SK-N-SH (cell line): Measurements from ENCODE around the gene CDHR2. TPM values are rescaled to one million over a fixed set of nuclear protein-coding genes. Genes with fewer than 3 reads are reported as not detected.

Experiments
- CTCF ChIA-PET: fragments of 300-600, 350-600 bp; formaldehyde crosslinking; extraction: SDS; loops from one replicate; lab custom pipeline; 2021; lab: Yijun Ruan, JAX
- POLR2A ChIA-PET: fragments of 350-600 bp; sonication (Branson Sonifier 250); formaldehyde crosslinking; extraction: SDS; loops from one replicate; lab custom pipeline; 2020; ENCODE audit warnings: antibody characterized with exemption, inconsistent platforms; lab: Yijun Ruan, JAX
- DNase-seq: peaks from one replicate; pipeline ENCODE4 v3.0.0; 2012
- H2AFZ ChIP-seq: fragments of 200-600 bp; sonication (generic); 2 replicates; pipeline ENCODE4 v1.8.1; 2016; ENCODE audit warnings: antibody characterized with exemption, mild to moderate bottlenecking, low read depth
- H3F3A ChIP-seq: fragments of 200-600 bp; sonication (generic); replicated peaks from 2 replicates; pipeline ENCODE3; 2016; ENCODE audit warnings: antibody characterized with exemption, mild to moderate bottlenecking; ENCODE audit not compliant: insufficient read depth
- H3K27ac ChIP-seq, 2 experiments: fragments of 200-500 bp in 1 of 2; fragments of 200-600 bp in 1 of 2; sonication (Bioruptor generic) in 1 of 2; sonication (generic), shearing (Covaris generic) in 1 of 2; 2 replicates each; pipeline versions ENCODE4 v1.5.1 to v1.6.1; 2014 to 2016; ENCODE audit warnings: low read depth in 2 of 2, inconsistent platforms in 1 of 2, low read length in 1 of 2, mild to moderate bottlenecking in 1 of 2, mixed read lengths in 1 of 2
- H3K27me3 ChIP-seq: fragments of 200-600 bp; sonication (generic), shearing (Covaris generic); 2 replicates; pipeline ENCODE4 v1.6.1; 2016; ENCODE audit warnings: mixed run types; ENCODE audit not compliant: insufficient read depth
- H3K36me3 ChIP-seq, 2 experiments: fragments of 200-500 bp in 1 of 2; fragments of 200-600 bp in 1 of 2; sonication (Bioruptor generic) in 1 of 2; sonication (generic) in 1 of 2; replicated peaks in 1 of 2; 2 replicates each; pipeline versions ENCODE3 to v1.5.1; 2014 to 2016; ENCODE audit warnings: low read length in 1 of 2, mild to moderate bottlenecking in 1 of 2; ENCODE audit not compliant: insufficient read depth in 2 of 2, control insufficient read depth in 1 of 2
- H3K4me1 ChIP-seq, 2 experiments: fragments of 200-500 bp in 1 of 2; fragments of 200-600 bp in 1 of 2; sonication (Bioruptor generic) in 1 of 2; sonication (generic), shearing (Covaris generic) in 1 of 2; 2 replicates each; pipeline versions ENCODE4 v1.5.1 to v1.6.1; 2014 to 2016; ENCODE audit warnings: low read depth in 1 of 2, low read length in 1 of 2, mixed run types in 1 of 2; ENCODE audit not compliant: insufficient read depth in 2 of 2, control insufficient read depth in 1 of 2
- H3K4me2 ChIP-seq: fragments of 200-600 bp; sonication (generic), shearing (Covaris generic); 2 replicates; pipeline ENCODE4 v1.6.1; 2017; ENCODE audit warnings: mixed run types
- H3K4me3 ChIP-seq, 2 experiments: fragments of 200-500 bp in 1 of 2; fragments of 200-600 bp in 1 of 2; sonication (Bioruptor generic) in 1 of 2; sonication (generic), shearing (Covaris generic) in 1 of 2; 2 replicates each; pipeline versions ENCODE4 v1.5.1 to v1.8.1; 2014 to 2016; ENCODE audit warnings: low read depth in 2 of 2, inconsistent platforms in 1 of 2, low read length in 1 of 2, mild to moderate bottlenecking in 1 of 2, mixed read lengths in 1 of 2, moderate library complexity in 1 of 2
- H3K79me2 ChIP-seq: fragments of 200-600 bp; sonication (generic); 2 replicates; pipeline ENCODE4 v1.8.1; 2017; ENCODE audit warnings: mild to moderate bottlenecking; ENCODE audit not compliant: insufficient read depth
- H3K9ac ChIP-seq: fragments of 200-600 bp; sonication (generic); 2 replicates; pipeline ENCODE4 v1.6.1; 2017; ENCODE audit warnings: mixed run types
- H3K9me2 ChIP-seq: fragments of 200-600 bp; sonication (generic); 2 replicates; pipeline ENCODE4 v1.6.1; 2017; ENCODE audit warnings: mixed run types
- H3K9me3 ChIP-seq: fragments of 200-600 bp; sonication (generic); 2 replicates; pipeline ENCODE4 v1.6.1; 2017; ENCODE audit warnings: mixed run types, mild to moderate bottlenecking, moderate library complexity
- H4K20me1 ChIP-seq: fragments of 200-600 bp; sonication (generic); 2 replicates; pipeline ENCODE4 v1.6.1; 2017; ENCODE audit warnings: mild to moderate bottlenecking, mixed run types; ENCODE audit not compliant: insufficient read depth
- CHD2 ChIP-seq: fragments of 150-350 bp; IDR thresholded peaks from 2 replicates; pipeline ENCODE4 v1.6.1; 2018; ENCODE audit warnings: low read length; ENCODE audit not compliant: partially characterized antibody
- CTCF ChIP-seq: fragments of 200-600 bp; sonication (generic); IDR thresholded peaks from 2 replicates; pipeline ENCODE4 v1.6.1; 2017; ENCODE audit warnings: antibody characterized with exemption, mild to moderate bottlenecking, moderate library complexity
- ELF1 ChIP-seq: IDR thresholded peaks from 2 replicates; pipeline ENCODE4 v1.4.0; 2012
- EP300 ChIP-seq, 2 experiments: IDR thresholded peaks; 2 replicates each; pipeline versions ENCODE4 v1.4.0 to v1.6.1; 2012; ENCODE audit warnings: borderline replicate concordance in 1 of 2, low read depth in 1 of 2, low read length in 1 of 2
- FOXJ3 ChIP-seq: sonication (generic); formaldehyde crosslinking; IDR thresholded peaks from 2 replicates; pipeline ENCODE4 v1.5.1; 2020; ENCODE audit warnings: mild to moderate bottlenecking, missing genetic modification reagents
- FOXM1 ChIP-seq: IDR thresholded peaks from 2 replicates; pipeline ENCODE4 v1.4.0; 2012; ENCODE audit warnings: low read depth, mild to moderate bottlenecking
- GABPA ChIP-seq: IDR thresholded peaks from 2 replicates; pipeline ENCODE4 v1.4.0; 2012; ENCODE audit warnings: low read depth, mild to moderate bottlenecking
- GATA2 ChIP-seq: sonication (generic); formaldehyde crosslinking; IDR thresholded peaks from 2 replicates; pipeline ENCODE4 v1.5.0; 2020; ENCODE audit warnings: mild to moderate bottlenecking, missing genetic modification reagents
- JUND ChIP-seq: IDR thresholded peaks from 2 replicates; pipeline ENCODE4 v1.4.0; 2012
- MAX ChIP-seq: IDR thresholded peaks from 2 replicates; pipeline ENCODE4 v1.4.0; 2012; ENCODE audit warnings: low read depth
- MEF2A ChIP-seq: IDR thresholded peaks from 2 replicates; pipeline ENCODE4 v1.4.0; 2012; ENCODE audit warnings: low read depth, borderline replicate concordance
- MXI1 ChIP-seq: IDR thresholded peaks from 2 replicates; pipeline ENCODE4 v1.6.1; 2012; ENCODE audit warnings: mild to moderate bottlenecking, low read depth, low read length, improper control_type of control experiment
- NFIC ChIP-seq: IDR thresholded peaks from 2 replicates; pipeline ENCODE4 v1.4.0; 2012; ENCODE audit warnings: borderline replicate concordance
- NRF1 ChIP-seq: IDR thresholded peaks from 2 replicates; pipeline ENCODE4 v1.6.1; 2012; ENCODE audit warnings: low read depth, mild to moderate bottlenecking, low read length
- POLR2AphosphoS5 ChIP-seq: IDR thresholded peaks from 2 replicates; pipeline ENCODE4 v1.6.1; 2012; ENCODE audit warnings: low read depth, low read length
- RAD21 ChIP-seq: IDR thresholded peaks from 2 replicates; pipeline ENCODE4 v1.6.1; 2012; ENCODE audit warnings: mild to moderate bottlenecking, low read length
- RCOR1 ChIP-seq: fragments of 150-350 bp; IDR thresholded peaks from 2 replicates; pipeline ENCODE4 v1.6.1; 2017; ENCODE audit warnings: antibody characterized with exemption, low read length
- SIN3A ChIP-seq: IDR thresholded peaks from 2 replicates; pipeline ENCODE4 v1.6.1; 2012; ENCODE audit warnings: low read depth, mild to moderate bottlenecking, low read length, moderate library complexity, borderline replicate concordance
- TEAD4 ChIP-seq: IDR thresholded peaks from 2 replicates; pipeline ENCODE4 v1.4.0; 2012; ENCODE audit warnings: mild to moderate bottlenecking, borderline replicate concordance; ENCODE audit not compliant: insufficient read depth
- YY1 ChIP-seq: IDR thresholded peaks from 2 replicates; pipeline ENCODE4 v1.4.0; 2012; ENCODE audit warnings: low read depth, mild to moderate bottlenecking
- WGBS: methylation state at CpG from one replicate; pipeline ENCODE4 v1.1.6; 2017; ENCODE audit warnings: low lambda C conversion rate; 5-methylcytosine and 5-hydroxymethylcytosine counted together
- polyA plus RNA-seq, 3 experiments: library from polyadenylated mRNA; depleted of rRNA; stranded (reverse); fragments of >200 nt; gene quantifications; 2 replicates each; pipeline ENCODE4 v1.2.3, GENCODE V29; 2012

The CDHR2 gene
- polyA plus RNA-seq, 1 of the 3 experiments (the other 2 are of a cell fraction) = not detected

DNA sequence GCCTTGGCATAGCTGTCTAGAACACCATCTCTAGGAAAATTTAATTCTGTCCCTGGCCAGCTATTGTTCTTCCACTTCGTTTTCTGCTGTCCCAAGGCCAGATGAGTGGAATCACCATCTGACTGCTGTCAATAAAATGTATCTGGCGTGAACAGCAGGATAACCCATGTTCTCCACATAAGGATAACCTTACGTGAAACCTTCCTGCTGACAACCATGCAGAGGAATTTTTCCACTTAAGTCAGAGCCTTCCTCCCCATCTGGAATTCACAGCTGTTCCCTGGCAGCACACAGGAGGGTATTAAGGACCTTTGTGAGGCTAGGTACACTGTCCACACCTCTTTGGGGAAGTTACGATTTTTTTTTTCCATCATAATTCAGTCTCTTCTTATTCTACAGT lies 40.5 kb upstream of the CDHR2 start:
- Histone ChIP-seq H3K9me2 (no peaks in the 10 kb centered on the region), H3F3A (peaks cover 6% of the 10 kb centered on the region), H3K4me1 (no peaks in the 10 kb centered on the region), H4K20me1 (no peaks in the 10 kb centered on the region), H3K36me3 (peaks cover 32 to 40% of the 10 kb centered on the region in 2 experiments), H3K4me2 (no peak overlapping the region), H3K9me3 (no peaks in the 10 kb centered on the region), H3K9ac (no peak overlapping the region), H3K4me3 (no peak overlapping the region), H3K27me3 (no peaks in the 10 kb centered on the region), H3K27ac (no peak overlapping the region), H2AFZ (no peak overlapping the region), H3K79me2 (no peaks in the 10 kb centered on the region)
- POLR2A ChIA-PET = no interaction called here
- CTCF ChIA-PET = interaction anchor here (1.6 kb wide), 1 partner anchor 10 kb away, joined by 4 read pairs; no protein-coding TSS in a partner anchor
- whole genome bisulfite sequencing = 95% methylated on average over 4 of the region's 4 CpGs
- no peak for DNase-seq
- no peak for TF ChIP-seq JUND
- TF ChIP-seq POLR2AphosphoS5 = no peak
- no peak for TF ChIP-seq ELF1
- no peak for TF ChIP-seq GABPA
- TF ChIP-seq RCOR1 = no peak
- no peak for TF ChIP-seq TEAD4
- TF ChIP-seq NRF1 = no peak
- TF ChIP-seq CHD2 = no peak
- TF ChIP-seq MAX = no peak
- TF ChIP-seq NFIC = no peak
- TF ChIP-seq FOXJ3 (CRISPR knock-in tag) = no peak
- TF ChIP-seq MEF2A = no peak
- TF ChIP-seq GATA2 = no peak
- no peak for TF ChIP-seq EP300 (IDR thresholded peaks at IDR 0.05; ENCODE audit: borderline replicate concordance in 1 of 2, low read depth in 1 of 2, low read length in 1 of 2)
- TF ChIP-seq CTCF = no peak
- no peak for TF ChIP-seq RAD21
- TF ChIP-seq SIN3A = no peak

GRCh38 chr5:176513788-176514187 lies 35.4 kb upstream of the CDHR2 start:
- DNase-seq = no peak
- peaks cover 6% of the 10 kb centered on the region for H3F3A ChIP-seq
- H3K9ac ChIP-seq = no peak overlapping the region
- H3K79me2 ChIP-seq = no peaks in the 10 kb centered on the region
- no peak overlapping the region for H2AFZ ChIP-seq
- no peaks in the 10 kb centered on the region for H3K4me1 ChIP-seq
- ChIA-PET CTCF (no interaction called here), POLR2A (no interaction called here)
- no peak overlapping the region for H3K27ac ChIP-seq
- H4K20me1 ChIP-seq = no peaks in the 10 kb centered on the region
- H3K36me3 ChIP-seq = peaks cover 4 to 14% of the 10 kb centered on the region in 2 experiments
- H3K9me3 ChIP-seq = no peaks in the 10 kb centered on the region
- H3K4me2 ChIP-seq = no peak overlapping the region
- WGBS = 92% methylated on average over 12 of the region's 12 CpGs
- H3K27me3 ChIP-seq = no peaks in the 10 kb centered on the region
- no peaks in the 10 kb centered on the region for H3K9me2 ChIP-seq
- H3K4me3 ChIP-seq = no peak overlapping the region
- no peak for TF ChIP-seq POLR2AphosphoS5
- no peak for TF ChIP-seq FOXM1
- no peak for TF ChIP-seq TEAD4
- TF ChIP-seq YY1 = no peak
- no peak for TF ChIP-seq NFIC
- no peak for TF ChIP-seq MXI1
